H9 (cell line): ENCODE data around the gene CHCHD1. TPM values are rescaled to one million over a fixed set of nuclear protein-coding genes. Genes with fewer than 3 reads are reported as not detected.

Experiments used
- DNase-seq: peaks from one replicate; pipeline ENCODE4 v3.0.0-alpha.2; 2017
- H2AFZ ChIP-seq: one replicate; pipeline ENCODE4 v1.6.1; 2013; ENCODE audit warnings: mild to moderate bottlenecking, low read length, control low read depth, moderate library complexity
- H2AK5ac ChIP-seq: 2 replicates; pipeline ENCODE4 v1.6.1; 2013; ENCODE audit warnings: low read length, control low read depth, mixed read lengths; ENCODE audit not compliant: insufficient read length
- H2BK120ac ChIP-seq: one replicate; pipeline ENCODE4 v1.6.1; 2013; ENCODE audit warnings: low read depth, mild to moderate bottlenecking, low read length, control low read depth, inconsistent platforms; ENCODE audit not compliant: poor library complexity, severe bottlenecking
- H2BK12ac ChIP-seq: 2 replicates; pipeline ENCODE4 v1.6.1; 2013; ENCODE audit warnings: low read length, control low read depth, mixed read lengths, low read depth; ENCODE audit not compliant: insufficient read length
- H2BK15ac ChIP-seq: 2 replicates; pipeline ENCODE4 v1.6.1; 2013; ENCODE audit warnings: low read depth, low read length, control low read depth
- H2BK20ac ChIP-seq: one replicate; pipeline ENCODE4 v1.6.1; 2013; ENCODE audit warnings: low read depth, mild to moderate bottlenecking, low read length, control low read depth, inconsistent platforms; ENCODE audit not compliant: poor library complexity, severe bottlenecking
- H2BK5ac ChIP-seq: 2 replicates; pipeline ENCODE4 v1.6.1; 2013; ENCODE audit warnings: low read length, control low read depth, mixed read lengths; ENCODE audit not compliant: insufficient read length
- H3K14ac ChIP-seq: 2 replicates; pipeline ENCODE4 v1.6.1; 2013; ENCODE audit warnings: low read length, control low read depth; ENCODE audit not compliant: insufficient read depth
- H3K18ac ChIP-seq: 2 replicates; pipeline ENCODE4 v1.6.1; 2013; ENCODE audit warnings: low read depth, mild to moderate bottlenecking, mixed read lengths, low read length, control low read depth; ENCODE audit not compliant: insufficient read length
- H3K23ac ChIP-seq: 2 replicates; pipeline ENCODE4 v1.6.1; 2013; ENCODE audit warnings: low read length, control low read depth, mixed read lengths, low read depth; ENCODE audit not compliant: insufficient read length
- H3K23me2 ChIP-seq: 2 replicates; pipeline ENCODE4 v1.6.1; 2013; ENCODE audit warnings: low read depth, mild to moderate bottlenecking, mixed read lengths, low read length, control low read depth; ENCODE audit not compliant: insufficient read length, poor library complexity, severe bottlenecking
- H3K27ac ChIP-seq: 2 replicates; pipeline ENCODE4 v1.5.1; 2013; ENCODE audit warnings: low read length, control low read depth, mixed read lengths, low read depth; ENCODE audit not compliant: insufficient read length
- H3K27me3 ChIP-seq: 2 replicates; pipeline ENCODE4 v1.6.1; 2013; ENCODE audit warnings: low read length, control low read depth, inconsistent platforms; ENCODE audit not compliant: insufficient read depth
- H3K4ac ChIP-seq: 2 replicates; pipeline ENCODE4 v1.6.1; 2013; ENCODE audit warnings: low read depth, mild to moderate bottlenecking, control low read depth, inconsistent platforms, low read length, moderate library complexity
- H3K4me1 ChIP-seq: 2 replicates; pipeline ENCODE4 v1.6.1; 2013; ENCODE audit warnings: low read length, control low read depth, inconsistent platforms; ENCODE audit not compliant: insufficient read depth
- H3K4me2 ChIP-seq: 2 replicates; pipeline ENCODE4 v1.6.1; 2013; ENCODE audit warnings: low read length, control low read depth, mixed read lengths; ENCODE audit not compliant: insufficient read length, insufficient read depth
- H3K56ac ChIP-seq: 2 replicates; pipeline ENCODE4 v1.6.1; 2013; ENCODE audit warnings: low read depth, mild to moderate bottlenecking, mixed read lengths, low read length, control low read depth; ENCODE audit not compliant: insufficient read length
- H3K79me1 ChIP-seq: 2 replicates; pipeline ENCODE4 v1.6.1; 2013; ENCODE audit warnings: low read depth, mild to moderate bottlenecking, moderate library complexity, low read length, control low read depth, inconsistent platforms; ENCODE audit not compliant: insufficient read depth, poor library complexity, severe bottlenecking
- H3K79me2 ChIP-seq: 2 replicates; pipeline ENCODE4 v1.6.1; 2013; ENCODE audit warnings: low read length, control low read depth, inconsistent platforms; ENCODE audit not compliant: insufficient read depth
- H3K9ac ChIP-seq: 2 replicates; pipeline ENCODE4 v1.6.1; 2013; ENCODE audit warnings: low read length, control low read depth, mixed read lengths; ENCODE audit not compliant: insufficient read length; ENCODE audit errors: extremely low read depth
- H3K9me3 ChIP-seq: one replicate; pipeline ENCODE4 v1.6.1; 2013; ENCODE audit warnings: low read depth, low read length, inconsistent platforms; ENCODE audit not compliant: control insufficient read depth
- H3T11ph ChIP-seq: one replicate; pipeline ENCODE4 v1.6.1; 2013; ENCODE audit warnings: mild to moderate bottlenecking, low read length, control low read depth, inconsistent platforms
- H4K20me1 ChIP-seq: one replicate; pipeline ENCODE4 v1.6.1; 2013; ENCODE audit not compliant: control insufficient read depth, insufficient read length, insufficient read depth
- H4K5ac ChIP-seq: 2 replicates; pipeline ENCODE4 v1.6.1; 2013; ENCODE audit warnings: low read depth, mild to moderate bottlenecking, mixed read lengths, low read length, control low read depth; ENCODE audit not compliant: insufficient read length
- H4K8ac ChIP-seq: replicated peaks from 2 replicates; pipeline ENCODE4 v1.6.1; 2013; ENCODE audit warnings: low read length, control low read depth, mixed read lengths, low read depth; ENCODE audit not compliant: insufficient read length
- H4K91ac ChIP-seq: 2 replicates; pipeline ENCODE4 v1.6.1; 2013; ENCODE audit warnings: low read depth, mild to moderate bottlenecking, moderate library complexity, mixed read lengths, low read length, control low read depth; ENCODE audit not compliant: insufficient read length
- H3K27ac Mint-ChIP-seq, 3 experiments: 2 replicates in 2 of 3; 3 replicates in 1 of 3; pipeline ENCODE4 v1.8.0; 2020 to 2021; ENCODE audit warnings: mixed read lengths in 3 of 3, mild to moderate bottlenecking in 1 of 3, moderate library complexity in 1 of 3
- H3K27me3 Mint-ChIP-seq: 2 replicates; pipeline ENCODE4 v1.8.0; 2021; ENCODE audit warnings: low read depth, mild to moderate bottlenecking, moderate library complexity, mixed read lengths
- H3K36me3 Mint-ChIP-seq, 3 experiments: 2 replicates in 2 of 3; 3 replicates in 1 of 3; pipeline ENCODE4 v1.8.0; 2020 to 2021; ENCODE audit warnings: low read depth in 3 of 3, mixed read lengths in 3 of 3; ENCODE audit not compliant: insufficient read depth in 1 of 3
- H3K4me1 Mint-ChIP-seq, 2 experiments: 2 replicates each; pipeline ENCODE4 v1.8.0; 2020; ENCODE audit warnings: mixed read lengths in 2 of 2
- H3K4me3 Mint-ChIP-seq, 2 experiments: 2 replicates in 1 of 2; 3 replicates in 1 of 2; pipeline ENCODE4 v1.8.0; 2020 to 2021; ENCODE audit warnings: mild to moderate bottlenecking in 2 of 2, mixed read lengths in 2 of 2, moderate library complexity in 1 of 2
- H3K9me3 Mint-ChIP-seq, 2 experiments: 2 replicates in 1 of 2; 3 replicates in 1 of 2; pipeline ENCODE4 v1.8.0; 2020; ENCODE audit warnings: mild to moderate bottlenecking in 2 of 2, mixed read lengths in 2 of 2, moderate library complexity in 1 of 2
- WGBS: extraction: QIAGEN DNeasy Blood & Tissue Kit; methylation state at CpG from one replicate; pipeline ENCODE4 v1.1.7; 2013; ENCODE audit warnings: missing lambda C conversion rate, low lambda C conversion rate, mixed read lengths; ENCODE audit not compliant: insufficient read length; ENCODE audit errors: extremely low coverage; 5-methylcytosine and 5-hydroxymethylcytosine counted together
- total RNA-seq: library from RNA; stranded (reverse); gene quantifications from 2 replicates; pipeline ENCODE4 v1.2.1, GENCODE V29; 2021
- TF ChIP-seq, protein P1 (sequence below): fragments of 200-600 bp; sonication (generic); conservative IDR thresholded peaks from 3 replicates; pipeline ENCODE4 v1.8.0; 2021; ENCODE audit warnings: antibody characterized with exemption, mild to moderate bottlenecking

CHCHD1 gene
- total RNA-seq, 1 experiment from 2014 or later = 45.9 TPM

DNA sequence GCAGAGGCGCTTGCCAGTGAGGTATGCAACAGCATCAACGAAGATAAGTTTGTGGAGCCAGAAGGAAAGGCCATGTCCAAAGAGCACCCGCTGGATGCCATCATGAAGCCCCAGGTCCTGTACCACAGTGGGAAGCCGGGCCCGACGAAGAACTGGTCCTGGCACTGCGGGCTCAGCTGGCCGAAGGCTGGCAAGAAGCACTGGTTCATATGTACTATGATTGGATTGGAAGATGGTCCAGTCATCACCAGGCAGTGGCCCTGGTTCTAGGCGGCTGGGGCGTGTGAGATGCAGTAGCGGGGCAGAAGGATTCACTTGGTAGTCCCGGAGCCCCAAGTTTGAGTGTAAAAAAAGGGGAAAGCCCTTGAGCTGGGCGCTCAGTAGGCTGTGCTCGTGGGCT lies 25.6 kb downstream of the CHCHD1 start:
- H3K36me3 Mint-ChIP-seq = peaks cover 16 to 50% (median 42%) of the 10 kb centered on the region in 3 experiments; a peak in 6 of 7 replicates

More for the DNA sequence above, 25.6 kb downstream of the CHCHD1 start:
- Histone ChIP-seq H2BK15ac (no peak overlapping the region), H3K9ac (no peak overlapping the region), H4K20me1 (no peaks in the 10 kb centered on the region), H4K91ac (no peak overlapping the region), H3K27ac (no peak overlapping the region), H3K4me2 (no peak overlapping the region), H3K27me3 (no peaks in the 10 kb centered on the region), H2AK5ac (no peak overlapping the region), H3K56ac (no peak overlapping the region), H3K4ac (no peak overlapping the region), H3K4me1 (no peaks in the 10 kb centered on the region), H2BK12ac (no peak overlapping the region), H3K14ac (no peak overlapping the region), H2BK5ac (no peak overlapping the region), H3K23me2 (peaks cover 2% of the 10 kb centered on the region), H3K79me1 (no peaks in the 10 kb centered on the region), H2BK120ac (no peak overlapping the region), H2BK20ac (no peak overlapping the region), H4K5ac (no peak overlapping the region), H3K79me2 (no peaks in the 10 kb centered on the region), H3K23ac (no peak overlapping the region), H3K18ac (no peak overlapping the region), H4K8ac (no peak overlapping the region), H3K9me3 (no peaks in the 10 kb centered on the region), H2AFZ (no peak overlapping the region), H3T11ph (no peak overlapping the region)
- no CpG with 5 or more reads among the region's 14 CpGs for WGBS
- TF ChIP-seq, protein P1, sequence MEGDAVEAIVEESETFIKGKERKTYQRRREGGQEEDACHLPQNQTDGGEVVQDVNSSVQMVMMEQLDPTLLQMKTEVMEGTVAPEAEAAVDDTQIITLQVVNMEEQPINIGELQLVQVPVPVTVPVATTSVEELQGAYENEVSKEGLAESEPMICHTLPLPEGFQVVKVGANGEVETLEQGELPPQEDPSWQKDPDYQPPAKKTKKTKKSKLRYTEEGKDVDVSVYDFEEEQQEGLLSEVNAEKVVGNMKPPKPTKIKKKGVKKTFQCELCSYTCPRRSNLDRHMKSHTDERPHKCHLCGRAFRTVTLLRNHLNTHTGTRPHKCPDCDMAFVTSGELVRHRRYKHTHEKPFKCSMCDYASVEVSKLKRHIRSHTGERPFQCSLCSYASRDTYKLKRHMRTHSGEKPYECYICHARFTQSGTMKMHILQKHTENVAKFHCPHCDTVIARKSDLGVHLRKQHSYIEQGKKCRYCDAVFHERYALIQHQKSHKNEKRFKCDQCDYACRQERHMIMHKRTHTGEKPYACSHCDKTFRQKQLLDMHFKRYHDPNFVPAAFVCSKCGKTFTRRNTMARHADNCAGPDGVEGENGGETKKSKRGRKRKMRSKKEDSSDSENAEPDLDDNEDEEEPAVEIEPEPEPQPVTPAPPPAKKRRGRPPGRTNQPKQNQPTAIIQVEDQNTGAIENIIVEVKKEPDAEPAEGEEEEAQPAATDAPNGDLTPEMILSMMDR = no peak
- Mint-ChIP-seq H3K9me3 (no peaks in the 10 kb centered on the region; a peak in 1 of 5 replicates), H3K27ac (no peak overlapping the region), H3K4me3 (no peak overlapping the region), H3K27me3 (no peaks in the 10 kb centered on the region), H3K4me1 (peaks cover 4 to 5% of the 10 kb centered on the region in 2 experiments)
- DNase-seq = no peak
